HG02870 (cell line): Measurements from ENCODE around the gene MTERF1.
"Not testable (repeated sequence)": the region's sequence is repeated elsewhere in the genome, so short reads cannot be mapped to it uniquely, and the experiment has no call there.

Source experiments
- ATAC-seq: cut with Tn5 transposase; IDR thresholded peaks from one replicate; pipeline ENCODE4 v1.9.1; 2021; ENCODE audit warnings: mild to moderate bottlenecking, moderate library complexity; ENCODE audit not compliant: unreplicated experiment

MTERF1 gene

GRCh38 chr7:91880413-91881241 is at the start of gene MTERF1:
Gene MTERF1 (minus strand): TSS chr7:91880702. CDS start chr7:91880083, 619 bp downstream.
- peak; percentile 98 for ATAC-seq

GRCh38 chr7:91929463-91929862 is 49.0 kb upstream of the MTERF1 start:
- peak; percentile 84 for ATAC-seq

- ATAC-seq, result no peak
These were observed 47.4 kb upstream of the MTERF1 start for GRCh38 chr7:91927912-91928311.

GRCh38 chr7:91922857-91923256 is 42.4 kb upstream of the MTERF1 start:
- ATAC-seq, result no peak

GRCh38 chr7:91918356-91918755 is 37.9 kb upstream of the MTERF1 start:
- ATAC-seq, result no peak

- ATAC-seq, result no peak
These were observed 35.5 kb upstream of the MTERF1 start for GRCh38 chr7:91916051-91916440.

GRCh38 chr7:91915401-91916050 is 35.0 kb upstream of the MTERF1 start:
- no peak for ATAC-seq

- ATAC-seq, result no peak
These were observed 33.1 kb upstream of the MTERF1 start for GRCh38 chr7:91913612-91914011.

- no peak for ATAC-seq
These were observed 32.0 kb upstream of the MTERF1 start for GRCh38 chr7:91912494-91912893.

GRCh38 chr7:91911121-91911520 is 30.6 kb upstream of the MTERF1 start:
- ATAC-seq, result no peak

GRCh38 chr7:91910171-91910570 is 29.7 kb upstream of the MTERF1 start:
- no peak for ATAC-seq

GRCh38 chr7:91899563-91899962 is 19.1 kb upstream of the MTERF1 start:
- ATAC-seq, result no peak

GRCh38 chr7:91898240-91898992 is 17.9 kb upstream of the MTERF1 start:
- no peak for ATAC-seq

- no peak for ATAC-seq
These were observed 14.4 kb upstream of the MTERF1 start for GRCh38 chr7:91894781-91895480.

GRCh38 chr7:91893699-91894098 is 13.2 kb upstream of the MTERF1 start:
- ATAC-seq, result not testable (repeated sequence)

- no peak for ATAC-seq
These were observed 12.4 kb upstream of the MTERF1 start for GRCh38 chr7:91892821-91893340.

GRCh38 chr7:91892099-91892705 is 11.7 kb upstream of the MTERF1 start:
- ATAC-seq, result no peak

- not testable (repeated sequence) for ATAC-seq
These were observed 8.0 kb upstream of the MTERF1 start for GRCh38 chr7:91888271-91889175.
